ENCODE data around the gene GPRC5A.

GPRC5A gene

GRCh38 chr12:12915656-12916055 is 24.3 kb downstream of the GPRC5A start:
- no peak for DNase-seq

- DNase-seq, result peak; percentile 85
These were observed 25.0 kb downstream of the GPRC5A start for GRCh38 chr12:12916135-12916944.

DNA sequence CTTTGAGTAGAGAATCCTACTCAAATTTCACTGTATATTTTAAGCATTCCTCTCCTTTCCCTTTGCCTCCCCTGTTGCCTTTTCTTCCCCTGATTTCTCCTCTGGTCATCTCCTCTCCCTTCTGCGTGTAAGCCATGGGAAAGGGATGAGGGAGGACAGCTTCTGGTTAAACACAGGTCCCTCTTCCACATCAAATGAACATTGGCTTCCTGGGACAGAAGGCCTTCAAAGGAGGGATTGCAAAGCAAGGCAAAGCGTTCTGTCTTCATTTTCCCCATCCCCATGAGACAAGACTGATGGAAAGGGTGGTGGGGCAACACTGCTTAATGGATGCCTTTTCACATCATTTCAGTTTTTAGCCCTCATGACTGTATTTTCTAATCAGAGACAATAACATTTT is 26.2 kb downstream of the GPRC5A start:
- DNase-seq, result no peak

GRCh38 chr12:12918781-12919389 is 27.5 kb downstream of the GPRC5A start:
- no peak for DNase-seq

- DNase-seq, result no peak
These were observed 28.5 kb downstream of the GPRC5A start for GRCh38 chr12:12919666-12920435.

DNA sequence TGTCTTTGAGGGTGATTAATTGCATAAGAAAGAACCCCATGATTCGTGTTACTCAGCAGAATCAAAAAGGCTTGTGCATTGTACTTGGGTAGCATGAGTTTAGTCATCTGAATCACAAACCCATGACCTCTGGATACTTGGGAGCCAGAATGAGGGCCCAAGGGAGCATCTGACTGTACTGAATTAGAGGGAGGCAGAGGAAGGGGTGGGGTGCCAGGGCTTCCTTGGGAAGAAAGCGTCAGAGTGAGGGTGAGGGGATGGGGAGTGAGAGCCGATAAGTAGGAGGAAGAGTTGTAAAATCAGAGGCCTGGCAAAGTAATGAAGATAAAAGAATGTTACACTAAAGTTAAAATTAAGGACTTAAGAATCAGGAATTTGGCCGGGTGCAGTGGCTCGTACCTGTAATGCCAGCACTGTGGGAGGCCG is 30.8 kb downstream of the GPRC5A start:
- DNase-seq, result no peak

- DNase-seq, result no peak
These were observed 31.6 kb downstream of the GPRC5A start for GRCh38 chr12:12922978-12923377.

GRCh38 chr12:12924169-12924568 is 32.8 kb downstream of the GPRC5A start:
- DNase-seq, result no peak

GRCh38 chr12:12925388-12925787 is 34.0 kb downstream of the GPRC5A start:
- no peak for DNase-seq

DNA sequence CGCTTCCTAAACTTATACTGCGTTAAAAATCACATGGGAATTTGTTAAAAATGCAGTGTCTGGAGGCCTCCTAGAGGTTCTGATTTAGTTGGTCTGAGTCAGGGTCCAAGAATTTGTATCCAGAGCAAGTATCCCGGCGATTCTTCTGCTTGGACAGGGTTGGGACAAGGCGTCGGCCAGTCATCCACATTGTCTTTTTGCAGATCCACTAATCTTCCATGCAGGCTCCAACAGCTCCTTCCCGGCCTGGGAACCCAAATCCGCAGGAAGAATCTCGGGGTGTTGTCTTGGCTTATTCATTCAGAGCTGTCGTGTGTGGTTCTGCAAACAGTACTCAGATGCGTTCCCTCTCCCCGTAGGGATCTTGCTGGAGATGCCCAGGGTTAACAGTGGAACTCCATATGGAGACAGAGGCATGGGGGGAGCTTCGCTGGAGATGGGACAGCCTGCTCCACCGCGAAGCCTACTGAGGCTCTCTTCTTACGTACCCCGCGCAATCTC is 35.3 kb downstream of the GPRC5A start:
- DNase-seq, result no peak

DNA sequence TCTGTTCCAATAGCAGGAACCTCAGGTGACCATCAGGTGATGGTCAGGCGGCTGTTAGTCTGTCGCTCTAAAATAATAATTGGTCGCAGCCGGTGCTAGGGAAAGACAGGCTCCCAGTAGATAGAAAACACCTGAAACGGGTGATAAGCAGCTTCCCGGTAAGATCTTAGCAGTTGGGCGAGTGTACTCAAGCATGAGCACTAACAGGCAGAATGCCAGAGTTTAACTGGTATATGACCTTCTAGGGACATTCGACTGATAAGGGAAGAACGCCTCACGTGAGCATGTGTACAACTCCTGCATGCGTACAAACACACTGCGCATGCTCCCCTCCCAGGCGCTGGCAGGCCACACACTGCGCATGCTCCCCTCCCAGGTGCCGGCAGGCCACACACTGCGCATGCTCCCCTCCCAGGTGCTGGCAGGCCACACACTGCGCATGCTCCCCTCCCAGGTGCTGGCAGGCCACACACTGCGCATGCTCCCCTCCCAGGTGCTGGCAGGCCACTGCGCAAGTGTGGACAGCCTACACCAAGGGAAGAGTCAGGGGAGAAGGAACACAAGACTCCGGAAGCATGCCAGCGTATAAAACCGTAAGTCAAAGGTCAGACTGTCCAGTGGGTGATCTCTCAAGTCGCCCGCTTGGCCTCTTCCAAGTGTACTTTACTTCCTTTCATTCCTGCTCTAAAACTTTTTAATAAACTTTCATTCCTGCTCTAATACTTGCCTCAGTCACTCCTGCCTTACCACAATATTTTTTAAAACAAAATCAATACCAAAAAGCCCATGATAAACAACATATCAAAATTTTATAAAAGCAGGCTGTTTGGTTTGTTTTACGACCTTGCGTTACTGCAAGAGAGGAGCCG is 36.1 kb downstream of the GPRC5A start:
- DNase-seq, result no peak

DNA sequence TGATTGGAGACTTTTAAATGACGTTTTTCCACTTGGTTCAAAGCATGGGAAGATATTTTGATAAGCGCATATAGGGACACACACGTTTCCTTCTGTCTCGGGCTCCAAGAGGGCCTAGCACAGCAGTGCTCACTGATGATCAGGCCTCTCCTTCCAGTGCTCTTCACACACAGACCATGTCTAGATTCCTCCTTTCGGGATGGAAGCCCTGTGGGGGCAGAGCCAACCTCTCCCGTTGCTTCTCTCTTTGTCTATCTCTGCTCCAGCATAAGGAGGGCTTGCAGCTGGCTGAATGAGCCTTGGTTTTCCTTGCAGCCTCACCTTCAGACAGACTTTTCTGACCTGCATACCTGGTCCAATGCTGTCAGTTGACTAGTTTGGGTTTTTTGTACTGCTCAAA is 38.3 kb downstream of the GPRC5A start:
- no peak for DNase-seq

GRCh38 chr12:12930633-12931219 is 39.4 kb downstream of the GPRC5A start:
- DNase-seq, result no peak

GRCh38 chr12:12933742-12934141 is 42.4 kb downstream of the GPRC5A start:
- DNase-seq, result no peak

GRCh38 chr12:12934556-12934955 is 43.2 kb downstream of the GPRC5A start:
- DNase-seq, result no peak

DNA sequence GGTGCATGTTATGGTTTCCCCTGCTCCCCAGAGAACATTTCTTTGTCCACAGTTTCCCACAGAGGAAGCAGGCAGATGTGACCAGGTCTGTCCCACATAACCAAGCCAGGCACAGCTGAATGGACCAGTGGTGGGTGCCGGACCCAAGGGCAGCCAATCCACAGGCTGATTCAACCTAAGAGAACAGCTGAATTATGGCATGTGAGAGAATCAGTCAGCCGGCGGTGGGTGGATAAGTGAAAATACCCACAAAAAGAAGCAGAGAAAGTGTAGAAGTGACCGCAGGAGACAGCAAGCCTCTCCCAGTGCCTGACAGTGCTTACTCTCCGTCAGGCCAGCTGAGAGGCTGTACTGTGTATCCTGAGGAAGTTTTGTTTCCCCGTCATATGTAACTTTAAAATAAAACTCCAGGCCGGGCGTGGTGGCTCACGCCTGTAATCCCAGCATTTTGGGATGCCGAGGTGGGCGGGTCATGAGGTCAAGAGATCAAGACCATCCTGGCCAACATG is 45.7 kb downstream of the GPRC5A start:
- DNase-seq, result no peak

- no peak for DNase-seq
These were observed 47.2 kb downstream of the GPRC5A start for GRCh38 chr12:12938541-12938940.

DNA sequence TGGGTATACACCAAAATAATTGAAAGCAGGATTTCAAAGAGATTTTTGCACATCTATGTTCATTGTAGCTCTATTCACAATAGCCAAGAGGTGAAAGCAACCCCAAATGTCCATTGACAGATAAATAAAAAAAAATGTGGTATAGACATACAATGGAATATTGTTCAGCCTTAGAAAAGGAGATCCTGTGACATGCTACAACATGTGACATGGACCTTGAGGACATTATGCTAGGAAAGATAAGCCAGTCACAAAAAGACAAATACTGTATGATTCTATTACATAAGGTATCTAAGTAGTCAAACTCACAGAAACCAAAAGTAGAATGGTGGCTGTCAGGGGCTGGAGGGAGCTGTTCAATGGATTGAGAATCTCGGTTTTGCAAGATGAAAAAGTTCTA is 48.5 kb downstream of the GPRC5A start:
- no peak for DNase-seq

- DNase-seq, result no peak
These were observed 50.3 kb downstream of the GPRC5A start for GRCh38 chr12:12941450-12942350.

- no peak for DNase-seq
These were observed 52.4 kb downstream of the GPRC5A start for GRCh38 chr12:12943586-12944260.

Measured in RPMI8226 (cell line).